WI38 (cell line): ENCODE measurements around the gene COX5A.

Experiments
- H3K4me3 ChIP-seq: 2 replicates; pipeline ENCODE4 v1.5.1; 2011; ENCODE audit warnings: low read depth, mild to moderate bottlenecking, control low read depth, low read length
- TF ChIP-seq, protein P1 (sequence below): IDR thresholded peaks from 2 replicates; pipeline ENCODE4 v1.5.1; 2012; ENCODE audit warnings: low read depth, mild to moderate bottlenecking, control low read depth, low read length

COX5A gene

DNA sequence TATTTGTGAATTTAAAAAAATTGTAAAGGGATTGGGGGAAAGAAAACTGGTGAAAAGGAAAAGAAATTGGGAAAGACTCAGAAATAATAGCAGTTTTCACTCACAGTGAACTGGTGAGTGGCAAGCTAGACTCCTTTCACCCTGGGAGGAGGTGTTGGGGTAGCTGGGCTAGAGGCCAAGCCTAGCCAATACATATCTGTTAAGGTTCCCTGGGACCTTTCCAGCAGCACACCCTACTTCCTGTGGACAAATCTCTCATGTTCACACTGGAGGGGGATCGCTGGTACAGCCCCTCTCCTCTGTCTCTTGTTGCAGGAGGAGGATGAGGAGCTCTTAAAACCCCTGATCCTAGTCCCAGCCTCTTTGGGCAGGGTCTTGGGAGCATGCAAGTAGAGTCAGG, 22.4 kb upstream of the COX5A start:
- H3K4me3 ChIP-seq = no peak overlapping the region
- TF ChIP-seq, protein P1, sequence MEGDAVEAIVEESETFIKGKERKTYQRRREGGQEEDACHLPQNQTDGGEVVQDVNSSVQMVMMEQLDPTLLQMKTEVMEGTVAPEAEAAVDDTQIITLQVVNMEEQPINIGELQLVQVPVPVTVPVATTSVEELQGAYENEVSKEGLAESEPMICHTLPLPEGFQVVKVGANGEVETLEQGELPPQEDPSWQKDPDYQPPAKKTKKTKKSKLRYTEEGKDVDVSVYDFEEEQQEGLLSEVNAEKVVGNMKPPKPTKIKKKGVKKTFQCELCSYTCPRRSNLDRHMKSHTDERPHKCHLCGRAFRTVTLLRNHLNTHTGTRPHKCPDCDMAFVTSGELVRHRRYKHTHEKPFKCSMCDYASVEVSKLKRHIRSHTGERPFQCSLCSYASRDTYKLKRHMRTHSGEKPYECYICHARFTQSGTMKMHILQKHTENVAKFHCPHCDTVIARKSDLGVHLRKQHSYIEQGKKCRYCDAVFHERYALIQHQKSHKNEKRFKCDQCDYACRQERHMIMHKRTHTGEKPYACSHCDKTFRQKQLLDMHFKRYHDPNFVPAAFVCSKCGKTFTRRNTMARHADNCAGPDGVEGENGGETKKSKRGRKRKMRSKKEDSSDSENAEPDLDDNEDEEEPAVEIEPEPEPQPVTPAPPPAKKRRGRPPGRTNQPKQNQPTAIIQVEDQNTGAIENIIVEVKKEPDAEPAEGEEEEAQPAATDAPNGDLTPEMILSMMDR = no peak

DNA sequence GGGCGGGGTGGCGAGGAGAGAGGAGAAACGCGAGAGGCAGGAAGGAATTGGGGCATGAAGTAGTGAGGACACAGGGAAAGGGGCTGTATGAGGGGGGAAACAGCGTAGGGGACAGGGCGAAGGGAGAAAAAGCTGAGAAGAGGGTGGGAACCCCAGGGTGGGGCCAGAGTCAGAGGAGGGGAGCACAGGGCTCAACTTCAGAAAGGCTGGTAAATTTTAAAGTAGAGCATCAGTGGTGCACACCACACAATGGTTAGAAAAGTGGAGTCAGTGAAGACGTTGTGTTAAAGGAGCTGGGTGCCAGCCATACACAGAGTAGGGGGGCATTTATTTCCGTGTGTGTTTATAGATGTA, 21.7 kb upstream of the COX5A start:
- no peak overlapping the region for H3K4me3 ChIP-seq
- TF ChIP-seq, protein P1 = no peak

DNA sequence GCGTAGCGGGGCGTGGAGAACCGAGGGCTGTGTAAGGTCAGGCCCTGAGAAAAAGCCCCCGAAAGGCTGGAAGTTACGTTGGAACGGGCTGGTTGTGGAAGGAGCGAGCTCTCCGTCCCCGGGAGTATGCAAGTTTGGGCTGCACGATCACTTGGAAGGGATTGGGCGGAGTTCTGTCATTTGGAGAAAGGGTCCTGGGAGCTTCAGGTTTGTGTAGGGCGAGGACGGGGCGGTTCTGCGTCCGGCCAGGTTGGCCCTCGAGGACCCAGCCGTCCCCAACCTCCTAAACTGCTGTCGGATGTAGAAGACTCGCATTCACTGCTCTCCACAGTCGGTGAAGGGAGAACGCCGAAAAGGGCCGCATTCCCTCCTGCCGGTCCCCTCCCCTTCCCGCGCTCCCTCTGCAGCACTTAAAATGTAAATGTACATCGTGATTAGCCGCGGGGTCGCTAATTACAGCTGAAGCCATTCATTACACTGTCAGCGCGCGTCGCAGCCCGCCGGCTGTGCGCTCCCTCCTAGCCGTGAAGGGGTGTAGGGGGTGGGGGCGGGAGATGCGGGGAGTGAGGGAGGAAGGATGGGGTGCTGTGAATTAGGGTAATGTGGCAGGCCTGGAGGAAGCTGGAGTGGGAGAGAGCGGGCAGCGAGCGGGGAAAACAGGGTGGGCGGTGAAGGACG, 21.2 kb upstream of the COX5A start:
- no peak overlapping the region for H3K4me3 ChIP-seq
- TF ChIP-seq, protein P1 = no peak

DNA sequence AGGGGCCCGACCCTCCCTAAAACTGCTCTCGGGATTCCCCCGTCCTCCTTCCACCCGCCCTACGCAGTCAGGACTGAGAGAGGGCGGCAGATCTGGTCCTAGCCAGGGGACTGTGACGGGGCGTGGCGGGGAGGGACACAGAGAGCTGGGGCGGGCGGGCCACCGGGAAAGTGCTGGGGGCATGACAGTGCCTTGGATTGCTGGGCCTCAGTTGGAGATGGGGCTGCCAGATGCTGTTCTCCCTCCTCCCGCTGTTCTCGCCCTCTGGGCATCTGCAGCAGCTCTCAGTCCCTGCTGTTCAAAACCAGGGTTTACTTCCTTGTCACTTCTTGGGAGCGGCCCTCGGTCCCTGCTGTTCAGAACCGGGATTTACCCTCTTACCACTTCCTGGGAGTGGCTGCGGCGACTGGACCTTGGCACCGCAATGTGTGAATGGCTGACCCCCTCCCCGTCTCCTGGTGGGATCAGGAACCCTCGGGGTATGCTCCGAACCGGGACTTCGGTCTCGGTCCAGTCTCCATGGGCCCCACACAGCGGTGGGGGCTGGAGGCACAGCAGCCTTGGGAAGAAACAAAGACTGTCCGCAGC, 20.5 kb upstream of the COX5A start:
- H3K4me3 ChIP-seq = no peak overlapping the region
- TF ChIP-seq, protein P1 = no peak

DNA sequence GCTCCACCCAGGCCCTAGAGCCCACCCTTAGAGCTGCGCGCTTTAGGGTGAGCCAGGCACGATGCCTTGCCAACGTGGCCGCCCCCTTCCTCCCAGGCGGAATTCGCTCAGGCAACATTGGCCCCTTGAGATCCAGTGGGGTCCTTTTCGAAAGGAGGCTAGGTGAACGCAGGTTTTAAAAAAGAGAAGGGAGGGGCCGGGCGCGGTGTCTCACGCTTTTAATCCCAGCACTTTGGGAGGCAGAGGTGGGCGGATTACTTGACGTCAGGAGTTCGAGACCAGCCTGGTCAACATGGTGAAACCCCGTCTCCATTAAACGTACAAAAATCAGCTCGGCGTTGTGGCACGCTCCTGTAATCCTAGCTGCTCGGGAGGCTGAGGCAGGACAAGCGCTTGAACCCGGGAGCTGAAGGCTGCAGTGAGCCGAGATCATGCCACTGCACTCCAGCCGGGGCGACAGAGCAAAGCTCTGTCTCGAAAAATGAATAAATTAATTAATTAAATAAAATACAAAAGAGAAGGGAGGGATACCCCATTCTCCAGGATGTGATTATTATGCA, 19.7 kb upstream of the COX5A start:
- no peak overlapping the region for H3K4me3 ChIP-seq
- TF ChIP-seq, protein P1 = no peak

DNA sequence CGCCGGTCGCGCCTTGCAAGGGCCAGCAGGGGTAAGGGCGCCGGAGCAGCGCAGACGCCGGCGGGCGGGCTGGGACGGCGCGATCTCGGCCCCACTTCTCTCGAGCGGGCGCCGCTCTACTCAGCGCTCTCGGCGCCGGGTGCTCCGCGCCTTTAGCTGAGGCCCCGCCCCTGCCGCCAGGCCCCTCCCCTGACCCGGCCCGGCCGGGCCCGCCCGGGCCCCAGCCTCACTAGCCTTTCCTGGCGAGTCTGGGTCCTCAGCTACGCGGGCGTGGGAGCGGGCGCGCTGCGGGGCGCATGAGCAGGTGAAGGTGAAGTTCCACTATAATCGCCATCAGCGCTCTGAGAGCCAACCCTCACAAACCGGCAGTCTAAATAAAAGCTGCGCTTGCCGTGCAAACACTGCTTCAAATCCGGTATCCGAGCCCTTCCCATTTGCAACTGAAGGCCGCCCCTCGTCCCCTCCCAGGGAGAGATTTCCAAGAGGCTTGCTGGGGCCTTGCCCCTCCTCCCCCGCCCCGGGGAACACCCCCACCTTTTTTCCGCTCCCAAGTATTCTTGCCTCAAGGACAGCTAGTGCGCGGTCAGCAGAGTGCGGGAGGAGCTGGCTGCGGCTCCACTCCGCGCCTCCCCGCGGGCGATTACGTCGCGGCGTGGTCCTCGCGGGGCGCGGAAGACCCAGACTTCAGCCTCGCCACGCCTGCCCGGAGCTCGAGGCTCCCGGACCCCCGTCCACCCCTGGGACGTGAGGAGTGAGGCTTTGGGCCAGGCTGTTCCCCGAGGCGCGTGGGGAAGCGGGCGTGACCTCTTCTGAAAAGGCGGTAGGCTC, 19.0 kb upstream of the COX5A start, which contains the start of gene RPP25:
TSS of gene RPP25 (minus strand) at position 125 of the 828 bp plus-strand sequence. CDS start 189 bp downstream, outside the sequence.
- H3K4me3 ChIP-seq = peak within 1 kb of the TSS; percentile 50
- TF ChIP-seq, protein P1 = no peak
